Glutamatergic neuron (in vitro differentiated cells): ENCODE measurements around the gene PCGF3. TPM values are rescaled to one million over a fixed set of nuclear protein-coding genes. Genes with fewer than 3 reads are reported as not detected.
"Not testable (repeated sequence)": the region's sequence is repeated elsewhere in the genome, so short reads cannot be mapped to it uniquely, and the experiment has no call there.

Experiments used
- DNase-seq: peaks from one replicate; pipeline ENCODE4 v3.0.0; 2022
- H3K27ac Mint-ChIP-seq: one replicate; pipeline ENCODE4 v1.8.0; 2020; ENCODE audit warnings: mild to moderate bottlenecking, mixed read lengths, inconsistent platforms; ENCODE audit not compliant: unreplicated experiment
- H3K27me3 Mint-ChIP-seq: one replicate; pipeline ENCODE4 v1.8.0; 2020; ENCODE audit warnings: mild to moderate bottlenecking, moderate library complexity, mixed read lengths, inconsistent platforms; ENCODE audit not compliant: unreplicated experiment
- H3K36me3 Mint-ChIP-seq: one replicate; pipeline ENCODE4 v1.8.0; 2020; ENCODE audit warnings: mild to moderate bottlenecking, mixed read lengths, inconsistent platforms; ENCODE audit not compliant: unreplicated experiment
- H3K4me1 Mint-ChIP-seq: one replicate; pipeline ENCODE4 v1.8.0; 2020; ENCODE audit warnings: mild to moderate bottlenecking, low read depth, mixed read lengths, inconsistent platforms; ENCODE audit not compliant: unreplicated experiment
- H3K4me3 Mint-ChIP-seq: one replicate; pipeline ENCODE4 v1.8.0; 2020; ENCODE audit warnings: mild to moderate bottlenecking, mixed read lengths, inconsistent platforms; ENCODE audit not compliant: unreplicated experiment
- H3K9me3 Mint-ChIP-seq: one replicate; pipeline ENCODE4 v1.8.0; 2020; ENCODE audit warnings: mild to moderate bottlenecking, moderate library complexity, mixed read lengths, inconsistent platforms; ENCODE audit not compliant: unreplicated experiment
- CTCF ChIP-seq: fragments of 200-600 bp; sonication (generic); IDR thresholded peaks from one replicate; pipeline ENCODE4 v1.5.0; 2021; ENCODE audit not compliant: partially characterized antibody, unreplicated experiment
- total RNA-seq: library from RNA; stranded (reverse); fragmentation: NEBNext Ultra II Directional; extraction: Animal tissue kit (Norgen Biotek cat#: 25700); gene quantifications from one replicate; pipeline ENCODE4 v1.2.1, GENCODE V29; 2021; ENCODE audit not compliant: unreplicated experiment

Gene PCGF3
- total RNA-seq, 1 donor from 2014 or later: 122 TPM

DNA sequence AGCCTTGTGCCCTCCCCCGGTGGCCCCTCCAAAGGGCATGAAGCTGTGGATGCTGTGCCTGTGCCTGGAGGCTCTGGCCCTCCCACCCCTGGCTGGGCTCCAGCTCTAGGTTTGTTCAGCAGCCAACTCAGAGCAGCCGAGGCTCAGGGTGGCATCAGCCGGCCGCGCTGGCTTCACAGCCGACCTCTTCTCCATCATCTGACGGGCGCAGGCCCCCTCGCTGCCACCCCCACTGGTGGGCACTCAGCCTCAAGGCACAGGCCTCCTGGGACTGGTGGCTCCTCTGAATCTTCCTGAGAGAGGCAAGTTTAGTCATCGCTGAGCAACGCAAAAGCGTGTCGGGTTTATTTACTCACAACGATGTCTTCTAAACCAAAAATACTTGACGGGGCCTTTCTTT, 46.0 kb downstream of the PCGF3 start:
- peaks cover 10% of the 10 kb centered on the region for H3K27me3 Mint-ChIP-seq
- H3K4me3 Mint-ChIP-seq: no peak overlapping the region
- DNase-seq: no peak
- H3K27ac Mint-ChIP-seq: peak overlapping the region; percentile 77
- H3K4me1 Mint-ChIP-seq: peaks cover 18% of the 10 kb centered on the region
- peaks cover 25% of the 10 kb centered on the region for H3K9me3 Mint-ChIP-seq
- peaks cover 8% of the 10 kb centered on the region for H3K36me3 Mint-ChIP-seq
- TF ChIP-seq CTCF: no peak

- H3K27me3 Mint-ChIP-seq: peaks cover 10% of the 10 kb centered on the region
- peaks cover 25% of the 10 kb centered on the region for H3K9me3 Mint-ChIP-seq
- DNase-seq: no peak
- no peak for TF ChIP-seq CTCF
- peak overlapping the region; percentile 77 for H3K27ac Mint-ChIP-seq
- peaks cover 8% of the 10 kb centered on the region for H3K36me3 Mint-ChIP-seq
- peak overlapping the region; percentile 35 for H3K4me3 Mint-ChIP-seq
- H3K4me1 Mint-ChIP-seq: peaks cover 18% of the 10 kb centered on the region
Measured at GRCh38 chr4:752196-752861, 46.7 kb downstream of the PCGF3 start.

DNA sequence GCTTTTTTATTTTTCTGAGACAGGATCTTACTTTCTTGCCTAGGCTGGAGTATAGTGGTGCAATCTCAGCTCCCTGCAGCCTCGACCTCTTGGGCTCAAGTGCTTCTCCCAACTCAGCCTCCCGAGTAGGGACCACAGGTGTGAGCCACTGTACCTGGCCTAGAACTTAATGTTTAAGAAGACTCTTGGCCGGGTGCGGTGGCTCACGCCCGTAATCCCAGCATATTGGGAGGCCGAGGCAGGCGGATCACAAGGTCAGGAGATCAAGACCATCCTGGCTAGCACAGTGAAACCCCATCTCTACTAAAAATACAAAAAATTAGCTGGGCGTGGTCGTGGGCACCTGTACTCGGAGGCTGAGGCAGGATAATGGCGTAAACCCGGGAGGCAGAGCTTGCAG, 47.6 kb downstream of the PCGF3 start:
- not testable (repeated sequence) for H3K27me3 Mint-ChIP-seq, H3K36me3 Mint-ChIP-seq, H3K4me3 Mint-ChIP-seq, DNase-seq, H3K27ac Mint-ChIP-seq
- peaks cover 20% of the 10 kb centered on the region for H3K9me3 Mint-ChIP-seq
- peaks cover 18% of the 10 kb centered on the region for H3K4me1 Mint-ChIP-seq

DNA sequence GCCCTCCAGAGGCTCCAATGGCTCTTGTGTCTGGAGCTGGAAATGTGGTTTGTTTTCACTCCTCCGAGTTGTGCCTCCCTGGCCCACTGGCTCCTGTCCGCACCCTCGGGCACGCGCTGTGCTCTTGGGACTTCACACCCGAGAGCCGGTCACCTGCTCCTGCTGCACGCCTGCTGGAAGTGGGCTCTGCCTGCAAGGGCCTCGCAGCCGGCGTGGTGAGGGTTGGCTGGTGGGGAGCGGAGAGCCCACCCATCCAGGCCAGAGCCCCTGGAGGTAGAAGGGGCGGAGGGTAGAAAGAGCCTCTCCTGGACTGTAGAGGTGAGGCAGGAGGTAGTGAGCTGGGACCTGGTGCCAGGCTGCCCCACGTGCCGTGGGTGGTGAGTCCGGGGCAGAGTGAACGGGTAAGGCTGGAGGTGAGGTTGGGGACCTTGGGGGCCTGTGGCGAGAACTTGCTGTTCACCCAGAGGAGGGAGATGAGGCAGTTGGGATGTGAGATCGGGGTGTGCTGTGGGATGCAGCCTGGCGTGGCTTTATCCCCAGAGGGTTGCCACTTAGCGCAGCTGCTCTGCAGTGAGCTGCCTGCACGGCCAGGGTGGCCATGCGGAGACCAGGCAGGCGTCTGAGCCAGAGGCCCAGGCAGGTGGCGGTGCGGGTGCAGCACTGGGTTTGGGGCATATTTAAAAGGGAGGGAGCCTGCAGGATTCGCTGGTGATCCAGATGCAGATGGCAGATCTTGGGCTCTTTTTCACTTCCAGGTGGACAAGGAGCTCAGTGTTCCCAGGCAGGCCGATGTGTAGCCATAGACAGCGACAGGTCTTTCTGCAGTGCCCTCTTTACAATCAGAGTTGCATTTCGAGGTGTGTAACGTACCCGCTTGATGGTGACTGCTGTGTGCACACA, 48.8 kb downstream of the PCGF3 start:
- H3K36me3 Mint-ChIP-seq: peaks cover 3% of the 10 kb centered on the region
- peak overlapping the region; percentile 20 for H3K4me3 Mint-ChIP-seq

DNA sequence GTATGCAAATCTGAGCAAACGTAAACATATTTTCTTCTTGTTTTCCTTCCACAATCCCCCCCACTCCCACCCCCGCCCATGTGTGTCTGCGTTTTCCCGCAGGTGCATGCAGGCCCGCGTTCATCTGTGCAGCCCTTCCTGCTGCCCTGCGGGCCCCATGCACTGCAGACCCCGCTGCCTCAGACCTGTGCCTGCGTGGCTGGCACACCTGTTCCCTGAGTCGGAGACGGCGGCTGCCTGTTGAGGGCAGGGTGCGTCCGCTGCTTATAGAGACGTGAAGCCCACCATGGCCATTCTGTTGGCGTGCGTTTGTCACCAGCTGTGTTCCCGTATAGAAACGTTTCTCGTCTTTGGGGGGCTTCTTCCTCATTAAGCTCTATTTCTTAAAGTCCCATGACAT, 51.5 kb downstream of the PCGF3 start:
- Mint-ChIP-seq H3K4me1 (peaks cover 16% of the 10 kb centered on the region), H3K36me3 (peaks cover 27% of the 10 kb centered on the region)

More for the DNA sequence above, 48.8 kb downstream of the PCGF3 start:
- H3K27ac Mint-ChIP-seq: no peak overlapping the region
- peaks cover 18% of the 10 kb centered on the region for H3K4me1 Mint-ChIP-seq
- DNase-seq: no peak
- peaks cover 16% of the 10 kb centered on the region for H3K9me3 Mint-ChIP-seq
- no peak for TF ChIP-seq CTCF
- peaks cover 4% of the 10 kb centered on the region for H3K27me3 Mint-ChIP-seq

GRCh38 chr4:759810-760209, 54.2 kb downstream of the PCGF3 start:
- Mint-ChIP-seq H3K4me3 (peak overlapping the region; percentile 35), H3K36me3 (peaks cover 42% of the 10 kb centered on the region), H3K4me1 (peaks cover 17% of the 10 kb centered on the region), H3K9me3 (peaks cover 25% of the 10 kb centered on the region), H3K27me3 (peaks cover 30% of the 10 kb centered on the region), H3K27ac (peak overlapping the region; percentile 54)
- not testable (repeated sequence) for DNase-seq

More for the DNA sequence above, 51.5 kb downstream of the PCGF3 start:
- DNase-seq: no peak
- H3K27ac Mint-ChIP-seq: no peak overlapping the region
- H3K27me3 Mint-ChIP-seq: peaks cover 15% of the 10 kb centered on the region
- no peak for TF ChIP-seq CTCF
- no peak overlapping the region for H3K4me3 Mint-ChIP-seq
- H3K9me3 Mint-ChIP-seq: peaks cover 12% of the 10 kb centered on the region
